K562 (cell line): ENCODE data around the gene ZNF554. TPM values are rescaled to one million over a fixed set of nuclear protein-coding genes. Genes with fewer than 3 reads are reported as not detected.
"Not testable (repeated sequence)": the region's sequence is repeated elsewhere in the genome, so short reads cannot be mapped to it uniquely, and the experiment has no call there.

ENCODE experiments used
- ATAC-seq: fragments of 200-7000 bp; cut with Tn5 transposase; 3 replicates; pipeline ENCODE4 v1.9.1; 2020; ENCODE audit warnings: moderate library complexity
- BruUV-seq: library from RNA; stranded (reverse); fragments of 400-500 nt; replicated peaks from 2 replicates; lab custom pipeline; 2021; lab: Mats Ljungman, UMichigan
- CTCF ChIA-PET: fragments of 300-600 bp; formaldehyde crosslinking; extraction: SDS; loops from one replicate; lab custom pipeline; 2021; ENCODE audit warnings: low intra/inter-chr PET ratio; lab: Yijun Ruan, JAX
- POLR2A ChIA-PET: fragments of 300-600, 350-650 bp; sonication (Branson Sonifier 250); formaldehyde crosslinking; extraction: SDS; loops from one replicate; lab custom pipeline; 2021; ENCODE audit warnings: antibody characterized with exemption, inconsistent platforms; lab: Yijun Ruan, JAX
- DNase-seq, 4 experiments: peaks; one replicate each; pipeline versions ENCODE4 v3.0.0 to v3.0.0-alpha.2; 2011 to 2018; ENCODE audit warnings: low spot score in 3 of 4, mixed read lengths in 3 of 4; ENCODE audit errors: extremely low read depth in 1 of 4
- FAIRE-seq: peaks from 2 replicates; lab custom pipeline; 2011; peaks lifted over from hg19 to GRCh38; lab: Jason Lieb, UNC
- H2AFZ ChIP-seq: 2 replicates; pipeline ENCODE4 v1.6.0; 2011; ENCODE audit warnings: low read depth, low read length, control low read depth, inconsistent platforms
- H3K27ac ChIP-seq: fragments of 200-600 bp; 3 replicates; pipeline ENCODE4 v1.8.0; 2011; ENCODE audit warnings: low read depth, mild to moderate bottlenecking, control low read depth, inconsistent platforms, low read length, moderate library complexity, mixed read lengths; ENCODE audit errors: extremely low read depth
- H3K27me3 ChIP-seq, 2 experiments: fragments of 300-600 bp in 1 of 2; 2 replicates in 1 of 2; 3 replicates in 1 of 2; pipeline versions ENCODE4 v1.6.0 to v1.8.0; 2011; ENCODE audit warnings: inconsistent platforms in 2 of 2, low read length in 2 of 2, mild to moderate bottlenecking in 1 of 2, mixed read lengths in 1 of 2, moderate library complexity in 1 of 2; ENCODE audit not compliant: control insufficient read depth in 2 of 2, insufficient read depth in 2 of 2
- H3K36me3 ChIP-seq: fragments of 300-600 bp; 3 replicates; pipeline ENCODE4 v1.8.0; 2011; ENCODE audit warnings: mild to moderate bottlenecking, low read length, inconsistent platforms; ENCODE audit not compliant: control insufficient read depth, insufficient read depth
- H3K4me1 ChIP-seq, 2 experiments: fragments of 200-600 bp in 1 of 2; replicated peaks in 1 of 2; 2 replicates in 1 of 2; 3 replicates in 1 of 2; pipeline versions ENCODE4 v1.5.1 to v1.8.0; 2011; ENCODE audit warnings: inconsistent platforms in 2 of 2, low read length in 2 of 2, mild to moderate bottlenecking in 1 of 2, mixed read lengths in 1 of 2, moderate library complexity in 1 of 2; ENCODE audit not compliant: control insufficient read depth in 2 of 2, insufficient read depth in 2 of 2
- H3K4me2 ChIP-seq: 2 replicates; pipeline ENCODE4 v1.6.1; 2011; ENCODE audit warnings: low read length, control low read depth, inconsistent platforms, mixed read lengths; ENCODE audit not compliant: insufficient read depth
- H3K4me3 ChIP-seq: fragments of 200-600 bp; sonication (generic), shearing (Covaris generic); 2 replicates; pipeline ENCODE4 v1.5.1; 2016; ENCODE audit warnings: control low read depth, inconsistent platforms
- H3K79me2 ChIP-seq: fragments of 200-600 bp; 3 replicates; pipeline ENCODE4 v1.8.0; 2011; ENCODE audit warnings: low read length, inconsistent platforms; ENCODE audit not compliant: control insufficient read depth, insufficient read depth
- H3K9ac ChIP-seq, 2 experiments: 2 replicates each; pipeline versions ENCODE4 v1.6.0 to v1.6.1; 2011; ENCODE audit warnings: low read depth in 2 of 2, low read length in 2 of 2, control low read depth in 1 of 2, inconsistent platforms in 1 of 2, mild to moderate bottlenecking in 1 of 2, mixed read lengths in 1 of 2; ENCODE audit not compliant: insufficient read depth in 1 of 2
- H3K9me1 ChIP-seq: one replicate; pipeline ENCODE4 v1.6.0; 2011; ENCODE audit warnings: inconsistent platforms, mild to moderate bottlenecking, low read length, moderate library complexity; ENCODE audit not compliant: control insufficient read depth, insufficient read depth
- H3K9me3 ChIP-seq: replicated peaks from 2 replicates; pipeline ENCODE4 v1.5.1; 2011; ENCODE audit warnings: low read depth, low read length, inconsistent platforms; ENCODE audit not compliant: control insufficient read depth, insufficient read depth
- H4K20me1 ChIP-seq: replicated peaks from 2 replicates; pipeline ENCODE4 v1.6.1; 2011; ENCODE audit warnings: low read length, inconsistent platforms, mixed read lengths; ENCODE audit not compliant: control insufficient read depth, insufficient read depth
- DIDO1 ChIP-seq: fragments of 450-650 bp; IDR thresholded peaks from 2 replicates; pipeline ENCODE4 v1.6.1; 2016; ENCODE audit warnings: low read depth, missing biosample characterization, missing genetic modification characterization
- PKNOX1 ChIP-seq: fragments of 450-650 bp; IDR thresholded peaks from 2 replicates; pipeline ENCODE4 v1.6.1; 2016
- RAD21 ChIP-seq, 2 experiments: fragments of 250-450 bp in 1 of 2; fragments of 450-650 bp in 1 of 2; sonication (Bioruptor Pico) in 1 of 2; formaldehyde crosslinking in 1 of 2; IDR thresholded peaks in 1 of 2; conservative IDR thresholded peaks in 1 of 2; 2 replicates each; pipeline versions ENCODE4 v1.4.0 to v1.8.0; 2020 to 2022; ENCODE audit warnings: mild to moderate bottlenecking in 2 of 2, moderate library complexity in 1 of 2
- WGBS: fragments of 100-300 bp; shearing (Covaris generic); methylation state at CpG from one replicate; pipeline ENCODE4 v1.1.6; 2016; ENCODE audit warnings: low coverage, mixed read lengths; ENCODE audit not compliant: insufficient coverage; ENCODE audit errors: missing lambda C conversion rate; 5-methylcytosine and 5-hydroxymethylcytosine counted together
- in situ Hi-C: fragments of 300-500 bp; cut with MboI; formaldehyde crosslinking; loops from 4 replicates; pipeline ENCODE4 v1.15.0; 2018; ENCODE audit warnings: inconsistent platforms, mixed read lengths
- intact Hi-C: fragments of 100-400 bp; cut with micrococcal nuclease; formaldehyde crosslinking; loops from 2 replicates; pipeline ENCODE4 v1.14.2; 2022
- polyA plus RNA-seq, 8 experiments: library from polyadenylated mRNA; depleted of rRNA in 4 of 8; stranded (reverse) in 5 of 8; unstranded in 3 of 8; fragments of >200 nt; fragmentation: Nextera tagmentation in 2 of 8; fragmentation: Illumina TruSeq in 1 of 8; extraction: Ambion mirVana in 2 of 8; extraction: Trizol in 1 of 8; gene quantifications; 2 replicates each; pipeline versions ENCODE4 v1.2.1 to v1.2.3, GENCODE V29; 2011 to 2014; ENCODE audit warnings: inconsistent platforms in 1 of 8, missing spikeins in 1 of 8
- total RNA-seq, 7 experiments: library from RNA; depleted of rRNA in 6 of 7; stranded (reverse); fragments of >200 nt in 6 of 7; fragmentation: Illumina TruSeq in 2 of 7; extraction: Trizol in 2 of 7; gene quantifications; 2 replicates each; pipeline versions ENCODE4 v1.2.1 to v1.2.3, GENCODE V29; 2011 to 2021; ENCODE audit warnings: low replicate concordance in 1 of 7

Gene ZNF554
- total and polyA plus RNA-seq, 9 of the 15 experiments (the other 6 are each of a cell fraction or from before 2014, with no cell fraction given) = 0.07 to 1.8 (median 1.1) TPM

- Histone ChIP-seq H3K4me3 (no peak overlapping the region), H2AFZ (no peak overlapping the region), H3K9me1 (no peaks in the 10 kb centered on the region), H3K27me3 (no peaks in the 10 kb centered on the region), H3K4me1 (peaks cover 11 to 18% of the 10 kb centered on the region in 2 experiments; a peak in 4 of 5 replicates), H4K20me1 (no peaks in the 10 kb centered on the region), H3K27ac (no peak overlapping the region), H3K79me2 (no peaks in the 10 kb centered on the region), H3K9ac (no peak overlapping the region), H3K36me3 (no peaks in the 10 kb centered on the region), H3K4me2 (no peak overlapping the region), H3K9me3 (peaks cover 6% of the 10 kb centered on the region)
- DNase-seq (no peak), ATAC-seq (no peak), FAIRE-seq (no peak)
- in situ Hi-C loops (loop anchor here (5.0 kb wide), 1 partner anchor 222 kb away; no protein-coding TSS in a partner anchor), intact Hi-C loops (loop anchor here (5.0 kb wide), 1 partner anchor 222 kb away; no protein-coding TSS in a partner anchor)
- WGBS = 50% methylated on average over 10 of the region's 10 CpGs
- TF ChIP-seq DIDO1 (tag) (no peak), PKNOX1 (0 out of 2 replicates have a peak, but pooled peaks have one; percentile 19)
- no TSS peak for BruUV-seq
- ChIA-PET POLR2A (interaction anchor here (0.7 kb wide), 1 partner anchor 187 kb away, joined by 3 read pairs; no protein-coding TSS in a partner anchor), CTCF (no interaction called here)
These were observed 50.0 kb downstream of the ZNF554 start for GRCh38 chr19:2869618-2870017.

GRCh38 chr19:2872175-2872574 is 52.5 kb downstream of the ZNF554 start:
- FAIRE-seq, ATAC-seq, H3K4me1 ChIP-seq, BruUV-seq, POLR2A ChIA-PET, H3K4me2 ChIP-seq, H3K9ac ChIP-seq, H2AFZ ChIP-seq, H3K79me2 ChIP-seq, DNase-seq, H3K9me3 ChIP-seq, H3K36me3 ChIP-seq, H3K27ac ChIP-seq, H4K20me1 ChIP-seq, H3K27me3 ChIP-seq, H3K9me1 ChIP-seq, H3K4me3 ChIP-seq: not testable (repeated sequence)
- WGBS = 0% methylated on average over 1 of the region's 11 CpGs
- intact Hi-C loops (loop anchor here (5.0 kb wide), 1 partner anchor 225 kb away; no protein-coding TSS in a partner anchor), in situ Hi-C loops (loop anchor here (5.0 kb wide), 1 partner anchor 225 kb away; no protein-coding TSS in a partner anchor)
- CTCF ChIA-PET = interaction anchor here (0.6 kb wide), 1 partner anchor 224 kb away, joined by 4 read pairs; no protein-coding TSS in a partner anchor
- TF ChIP-seq RAD21 (CRISPR knock-in tag; conservative IDR thresholded peaks at IDR 0.05 in 1 of 2, IDR thresholded peaks at IDR 0.05 in 1 of 2) = peak in 1 of 2 experiments; percentile 13; a peak in 1 of 4 replicates
